Naive thymus-derived CD8-positive, alpha-beta T cell (primary cell): ENCODE results near the gene ASCC2. TPM values are rescaled to one million over a fixed set of nuclear protein-coding genes. Genes with fewer than 3 reads are reported as not detected.

Source experiments
- ATAC-seq, 2 donors: fragments of 150-1000 bp; cut with Tn5 transposase in 1 of 2; sonication (Bioruptor Pico), chemical (Tn5 transposase) in 1 of 2; 1 replicate in 1 of 2; 2 replicates in 1 of 2; pipeline ENCODE4 v1.10.0; 2021; ENCODE audit warnings: mild to moderate bottlenecking in 2 of 2, moderate library complexity in 2 of 2
- POLR2A ChIA-PET: fragments of 350-600 bp; sonication (Branson Sonifier 250); formaldehyde crosslinking; loops from one replicate; lab custom pipeline; 2021; ENCODE audit warnings: antibody characterized with exemption; lab: Charles Lee
- DNase-seq, 10 donors: peaks; one replicate each; pipeline versions ENCODE4 v3.0.0 to v3.0.0-alpha.2; 2020 to 2022
- H3K27ac Mint-ChIP-seq, 10 donors: one replicate each; pipeline ENCODE4 v1.8.0; 2020 to 2022; ENCODE audit warnings: mild to moderate bottlenecking in 10 of 10, mixed read lengths in 10 of 10, moderate library complexity in 4 of 10, inconsistent platforms in 1 of 10
- H3K27me3 Mint-ChIP-seq, 5 donors: one replicate each; pipeline ENCODE4 v1.8.0; 2021 to 2022; ENCODE audit warnings: mixed read lengths in 5 of 5
- H3K36me3 Mint-ChIP-seq, 3 donors: one replicate each; pipeline ENCODE4 v1.8.0; 2020 to 2022; ENCODE audit warnings: mixed read lengths in 3 of 3, mild to moderate bottlenecking in 2 of 3, inconsistent platforms in 1 of 3
- H3K4me1 Mint-ChIP-seq, 4 donors: one replicate each; pipeline ENCODE4 v1.8.0; 2021 to 2022; ENCODE audit warnings: mixed read lengths in 4 of 4
- H3K4me3 Mint-ChIP-seq, 10 donors: one replicate each; pipeline ENCODE4 v1.8.0; 2020 to 2022; ENCODE audit warnings: mild to moderate bottlenecking in 10 of 10, mixed read lengths in 10 of 10, moderate library complexity in 6 of 10, inconsistent platforms in 1 of 10
- H3K9me3 Mint-ChIP-seq, 9 donors: one replicate each; pipeline ENCODE4 v1.8.0; 2020 to 2022; ENCODE audit warnings: mixed read lengths in 9 of 9, mild to moderate bottlenecking in 3 of 9, inconsistent platforms in 1 of 9, moderate library complexity in 1 of 9
- polyA plus RNA-seq, 3 donors: library from polyadenylated mRNA; unstranded; fragments of 300-500 nt; fragmentation: Illumina TruSeq; gene quantifications; one replicate each; pipeline ENCODE4 v1.2.3, GENCODE V29; 2021
- total RNA-seq, 8 experiments: library from RNA in 2 of 8; stranded (reverse) in 2 of 8; gene quantifications; one replicate each; pipeline ENCODE4 v1.2.3 and lab custom pipeline; 2021 to 2026

ASCC2 gene
- total and polyA plus RNA-seq, 5 experiments from 2014 or later, result 41.2 to 87.7 (median 72.7) TPM

DNA sequence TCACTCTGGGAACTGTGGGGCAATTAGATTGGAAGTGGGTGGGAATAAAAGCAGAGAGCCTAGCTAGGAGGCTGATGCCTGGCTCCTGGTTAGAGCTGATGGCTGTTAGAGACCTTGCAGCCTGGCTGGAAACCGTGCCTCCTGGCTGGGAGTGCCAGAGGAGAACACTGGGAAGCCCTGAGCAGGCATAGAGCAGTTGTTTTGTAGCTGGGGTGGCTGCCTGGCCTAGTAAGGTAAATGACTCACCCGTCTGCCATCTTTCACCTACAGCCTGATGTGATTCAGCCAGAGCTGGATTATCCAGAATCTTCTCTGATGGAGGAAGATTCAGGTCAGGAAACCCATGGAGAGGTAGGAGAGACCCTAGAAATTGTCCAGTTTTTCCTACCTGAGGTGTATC lies 64.8 kb downstream of the ASCC2 start:
- POLR2A ChIA-PET, result interaction anchor here (0.7 kb wide), 1 partner anchor 61 kb away, joined by 3 read pairs; no protein-coding TSS in a partner anchor
- H3K27me3 Mint-ChIP-seq, result peaks cover 0 to 2% (median 0%) of the 10 kb centered on the region in 5 donors
- H3K27ac Mint-ChIP-seq, result peak overlapping the region in 1 of 10 donors; percentile 43
- ATAC-seq (no peak), DNase-seq (no peak)
- H3K4me1 Mint-ChIP-seq, result peaks cover 3 to 11% (median 10%) of the 10 kb centered on the region in 4 donors
- no peaks in the 10 kb centered on the region for H3K9me3 Mint-ChIP-seq
- H3K36me3 Mint-ChIP-seq, result peaks cover 0 to 27% (median 5%) of the 10 kb centered on the region in 3 donors
- no peak overlapping the region for H3K4me3 Mint-ChIP-seq

DNA sequence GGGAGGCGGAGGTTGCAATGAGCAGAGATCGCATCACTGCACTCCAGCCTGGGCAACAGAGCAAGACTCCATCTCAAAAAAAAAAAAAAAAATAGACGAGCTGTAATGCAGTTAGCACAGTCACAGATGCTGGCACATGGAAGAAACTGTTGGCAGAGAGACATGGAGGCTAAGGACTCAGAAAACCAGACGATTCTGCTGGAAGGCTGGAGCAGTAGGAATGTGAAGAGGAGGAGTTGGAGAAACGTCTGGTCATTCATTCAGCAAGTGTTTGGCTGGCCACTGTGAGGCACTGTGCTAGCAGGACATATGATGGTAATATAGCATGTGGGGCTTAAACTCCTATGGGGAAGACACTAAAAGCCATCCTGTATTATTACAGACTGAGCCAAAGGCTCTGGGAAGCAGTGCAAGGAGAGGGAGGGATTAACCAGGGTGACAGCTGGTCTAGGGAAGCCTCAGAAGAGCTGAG lies 65.9 kb downstream of the ASCC2 start:
- POLR2A ChIA-PET, result no interaction called here
- Mint-ChIP-seq H3K36me3 (peaks cover 0 to 28% (median 5%) of the 10 kb centered on the region in 3 donors), H3K27me3 (no peaks in the 10 kb centered on the region), H3K9me3 (no peaks in the 10 kb centered on the region), H3K4me1 (peaks cover 10 to 22% (median 20%) of the 10 kb centered on the region in 4 donors), H3K27ac (peak overlapping the region in 2 of 10 donors; percentile 34 to 75), H3K4me3 (no peak overlapping the region)
- ATAC-seq (no peak), DNase-seq (no peak)

DNA sequence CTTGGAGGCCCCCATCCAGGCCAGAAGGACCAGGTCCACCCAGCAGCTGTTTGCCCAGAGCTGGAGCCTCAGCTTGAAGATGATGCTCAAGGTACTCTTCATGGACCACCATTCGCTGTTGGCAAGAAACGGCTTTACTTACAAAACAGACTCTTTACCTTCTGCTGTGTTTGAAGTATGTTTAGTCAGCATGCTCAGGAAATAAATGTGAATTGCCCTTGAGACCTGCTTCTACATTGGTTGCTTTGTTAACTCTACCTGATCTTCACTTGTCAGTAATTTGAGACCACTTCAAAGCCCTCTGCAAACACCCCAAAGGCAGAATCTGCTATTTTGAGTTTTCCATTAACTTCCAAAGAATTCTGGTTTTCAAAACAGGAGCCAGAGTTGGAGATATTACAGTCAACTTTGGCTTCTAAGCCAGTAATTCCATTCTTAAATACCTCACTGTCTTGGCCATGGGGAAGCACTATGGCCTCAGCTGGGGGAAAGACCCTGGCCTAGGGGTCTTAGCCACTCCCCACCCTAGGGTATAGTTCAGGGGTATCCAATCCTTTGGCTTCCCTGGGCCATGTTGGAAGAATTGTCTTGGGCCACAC lies 68.3 kb downstream of the ASCC2 start:
- H3K4me1 Mint-ChIP-seq, result peaks cover 22 to 44% (median 40%) of the 10 kb centered on the region in 4 donors
- H3K27me3 Mint-ChIP-seq, result no peaks in the 10 kb centered on the region
- POLR2A ChIA-PET, result interaction anchor here (0.6 to 0.7 kb wide), 2 partner anchors 115 to 259 kb away, joined by 3 to 6 read pairs; no protein-coding TSS in a partner anchor
- peaks cover 0 to 28% (median 5%) of the 10 kb centered on the region in 3 donors for H3K36me3 Mint-ChIP-seq
- no peaks in the 10 kb centered on the region for H3K9me3 Mint-ChIP-seq
- H3K27ac Mint-ChIP-seq, result peak overlapping the region in 1 of 10 donors; percentile 33
- H3K4me3 Mint-ChIP-seq, result peak overlapping the region in 3 of 10 donors; percentile 6 to 10 (median 8)
- DNase-seq (no peak), ATAC-seq (no peak)

DNA sequence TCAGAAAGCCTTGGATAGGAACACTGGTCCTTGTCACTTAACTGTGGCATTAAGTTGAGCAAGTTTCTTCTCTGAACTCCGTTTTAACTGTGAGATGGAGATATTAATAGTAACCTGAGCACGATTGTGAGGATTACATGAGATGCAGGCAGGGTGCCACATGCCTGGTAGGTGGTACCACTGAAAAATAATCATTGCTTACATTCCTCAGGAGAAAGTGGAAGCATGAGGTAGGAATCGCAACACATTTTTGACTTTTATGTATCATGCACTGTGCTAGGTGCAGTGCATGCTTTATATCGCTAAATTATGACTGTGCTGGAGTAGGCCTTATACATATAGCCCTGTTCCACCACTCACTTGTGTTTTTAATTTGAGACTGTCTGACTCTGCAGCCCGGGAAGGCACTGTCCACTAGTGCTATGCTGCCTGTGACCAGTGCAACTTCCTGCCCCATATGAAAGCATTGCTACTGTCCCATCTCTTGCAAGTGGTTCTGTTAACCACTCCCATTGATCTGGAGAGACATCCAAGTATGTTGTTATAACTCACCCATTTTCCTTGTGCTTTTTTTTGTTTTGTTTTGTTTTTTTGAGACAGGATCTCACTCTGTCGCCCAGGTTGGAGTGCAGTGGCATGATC lies 69.9 kb downstream of the ASCC2 start:
- Mint-ChIP-seq H3K4me1 (peaks cover 22 to 48% (median 47%) of the 10 kb centered on the region in 4 donors), H3K9me3 (no peaks in the 10 kb centered on the region), H3K36me3 (peaks cover 0 to 28% (median 5%) of the 10 kb centered on the region in 3 donors), H3K4me3 (peak overlapping the region; percentile 83 to 100 (median 99)), H3K27me3 (no peaks in the 10 kb centered on the region), H3K27ac (peak overlapping the region; percentile 95 to 99 (median 98))
- ATAC-seq, result no peak
- no peak for DNase-seq
- POLR2A ChIA-PET, result interaction anchor here (0.7 kb wide), 1 partner anchor 46 kb away, joined by 3 read pairs; no protein-coding TSS in a partner anchor

DNA sequence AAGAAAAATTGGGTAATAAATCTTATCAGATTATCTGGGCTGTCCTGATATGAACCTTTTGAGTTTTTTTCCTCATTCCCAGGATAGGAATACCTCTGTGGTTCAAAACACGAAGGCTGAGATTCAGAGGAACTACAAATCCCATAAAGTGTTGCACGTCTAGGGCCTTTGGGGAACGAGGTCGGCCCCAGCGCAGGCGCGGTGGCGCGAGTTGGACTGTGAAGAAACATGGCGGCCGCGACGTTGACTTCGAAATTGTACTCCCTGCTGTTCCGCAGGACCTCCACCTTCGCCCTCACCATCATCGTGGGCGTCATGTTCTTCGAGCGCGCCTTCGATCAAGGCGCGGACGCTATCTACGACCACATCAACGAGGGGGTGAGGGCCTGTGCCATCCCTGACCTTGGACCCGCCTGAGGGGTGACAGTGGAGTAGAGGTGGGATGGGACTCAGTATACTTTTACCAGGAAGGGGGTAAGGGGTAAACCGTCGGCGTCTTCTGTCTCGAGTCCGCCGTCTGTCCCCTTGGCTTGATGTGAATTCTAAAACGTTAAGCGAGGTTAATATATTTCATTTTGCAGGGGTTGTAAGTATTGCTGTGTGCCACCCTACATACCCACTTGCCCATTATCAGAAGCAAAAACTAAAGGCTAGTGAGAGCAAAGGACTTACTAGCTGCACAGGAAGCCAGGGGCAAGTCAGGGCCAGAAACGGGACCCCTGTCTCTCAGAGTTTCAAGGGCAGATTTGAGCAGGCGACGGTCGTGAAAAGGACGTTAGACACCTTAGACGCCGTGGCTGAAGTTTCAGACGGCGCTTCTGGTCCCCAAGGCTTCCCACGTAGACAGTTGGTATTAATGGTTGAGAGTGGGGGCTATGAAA lies 70.7 kb downstream of the ASCC2 start, which contains the start of gene UQCR10:
Gene UQCR10, plus strand, starts transcription at position 199 of the 881 bp plus-strand sequence. Its CDS starts 30 bp downstream, at position 229.
- DNase-seq (peak; percentile 86 to 97 (median 92)), ATAC-seq (peak; percentile 82 to 83)
- peak within 1 kb of the TSS; percentile 95 to 99 (median 98) for H3K27ac Mint-ChIP-seq
- H3K27me3 Mint-ChIP-seq, result no peaks in the 10 kb centered on the region
- no peaks in the 10 kb centered on the region for H3K9me3 Mint-ChIP-seq
- peak within 1 kb of the TSS; percentile 83 to 100 (median 99) for H3K4me3 Mint-ChIP-seq
- POLR2A ChIA-PET, result interaction anchor here (0.7 to 1.6 kb wide), 4 partner anchors 71 to 1155 kb away, joined by 3 to 8 read pairs (median 4); partner anchors contain the start of genes ASCC2, PES1 and THOC5
- H3K4me1 Mint-ChIP-seq, result peaks cover 22 to 48% (median 47%) of the 10 kb centered on the region in 4 donors
- peaks cover 0 to 28% (median 5%) of the 10 kb centered on the region in 3 donors for H3K36me3 Mint-ChIP-seq

DNA sequence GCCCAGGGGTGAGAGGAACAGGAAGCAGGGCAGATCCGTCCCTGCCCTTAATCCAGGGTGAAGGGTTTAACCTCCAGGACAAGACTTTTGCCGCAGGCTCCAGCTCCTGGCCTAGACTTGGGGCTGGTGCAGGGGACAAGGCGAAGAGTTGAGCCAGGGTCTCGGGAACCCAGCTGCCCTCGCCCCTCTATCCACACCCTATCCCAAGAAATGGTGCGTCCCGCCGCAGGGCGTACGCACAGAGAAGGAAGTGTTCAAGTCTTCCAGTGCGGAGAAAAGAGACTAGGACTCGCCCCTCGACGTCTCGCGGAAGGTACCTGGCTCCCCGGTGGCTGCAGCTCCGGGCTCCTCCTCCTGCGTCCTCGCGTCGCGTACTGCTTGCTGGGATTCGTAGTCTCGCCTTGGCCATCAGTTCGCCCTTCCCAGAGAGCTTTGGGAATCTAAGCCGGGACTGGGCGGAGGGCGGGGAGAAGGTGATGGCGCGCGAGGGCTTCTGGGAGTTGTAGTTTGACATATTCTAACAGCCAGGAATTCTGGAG lies 71.4 kb downstream of the ASCC2 start, which contains the start of gene ZMAT5:
Gene ZMAT5, minus strand, starts transcription at position 376 of the 539 bp plus-strand sequence. CDS start 18,463 bp downstream, outside the sequence.
- peak in 9 of 10 donors; percentile 79 to 97 (median 91) for DNase-seq
- Mint-ChIP-seq H3K4me3 (peak within 1 kb of the TSS; percentile 83 to 100 (median 99)), H3K9me3 (no peaks in the 10 kb centered on the region), H3K36me3 (peaks cover 0 to 24% (median 5%) of the 10 kb centered on the region in 3 donors), H3K4me1 (peaks cover 22 to 48% (median 47%) of the 10 kb centered on the region in 4 donors), H3K27me3 (no peaks in the 10 kb centered on the region), H3K27ac (peak within 1 kb of the TSS; percentile 95 to 99 (median 98))
- ATAC-seq, result peak; percentile 96
- POLR2A ChIA-PET, result interaction anchor here (0.7 to 1.6 kb wide), 5 partner anchors 23 to 1155 kb away, joined by 3 to 8 read pairs (median 3); partner anchors contain the start of genes ASCC2, PES1 and THOC5

DNA sequence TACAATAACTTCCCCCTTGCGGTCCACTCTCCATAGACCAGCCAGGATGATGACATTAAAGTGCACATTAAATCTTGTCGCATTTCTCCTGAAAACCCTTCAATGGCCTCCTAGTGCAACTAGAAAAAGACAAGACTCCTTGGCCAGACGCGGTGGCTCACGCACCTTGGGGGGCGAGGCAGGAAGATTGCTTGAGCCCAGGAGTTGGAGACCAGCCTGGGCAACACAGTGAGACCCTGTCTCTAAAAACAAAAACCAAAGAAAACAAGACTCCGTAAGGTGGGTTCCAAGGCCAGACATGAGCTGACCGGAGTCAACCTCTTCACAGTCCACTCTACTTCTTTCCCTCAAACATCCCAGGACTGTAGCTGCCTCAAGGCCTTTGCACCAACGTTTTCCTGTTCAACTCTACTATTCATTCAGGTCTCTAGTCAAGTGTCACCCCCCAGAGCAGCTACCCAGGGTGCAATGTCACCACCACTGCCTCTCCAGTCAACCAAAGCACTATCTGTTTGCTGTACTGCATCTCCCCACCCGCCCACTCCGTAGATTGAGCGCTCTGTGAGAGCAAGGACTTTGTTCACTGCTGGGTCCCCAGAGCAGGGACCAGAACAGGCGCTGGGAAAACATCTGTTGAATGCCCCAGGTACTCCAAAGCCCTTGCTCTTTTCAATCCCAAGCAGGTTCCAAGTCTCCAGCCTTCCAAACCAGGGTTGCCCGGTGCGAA lies 72.0 kb downstream of the ASCC2 start:
- DNase-seq (peak in 5 of 10 donors; percentile 3 to 27 (median 19)), ATAC-seq (peak; percentile 4 to 21)

DNA sequence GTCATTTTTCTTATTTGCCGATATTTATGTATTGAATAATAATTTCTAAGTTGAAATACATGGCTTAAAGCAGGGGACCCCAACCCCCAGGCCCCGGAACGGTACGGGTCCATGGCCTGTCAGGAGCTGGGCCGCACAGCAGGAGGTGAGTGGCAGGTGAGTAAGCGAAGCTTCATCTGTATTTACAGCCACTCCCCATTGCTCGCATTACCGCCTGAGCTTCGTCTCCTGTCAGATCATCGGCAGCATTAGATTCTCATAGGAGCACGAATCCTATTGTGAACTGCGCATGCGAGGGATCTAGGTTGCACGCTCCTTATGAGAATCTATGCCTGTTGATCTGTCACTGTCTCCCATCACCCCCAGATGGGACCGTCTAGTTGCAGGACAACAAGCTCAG lies 75.8 kb downstream of the ASCC2 start:
- peaks cover 15 to 30% (median 27%) of the 10 kb centered on the region in 4 donors for H3K4me1 Mint-ChIP-seq
- POLR2A ChIA-PET, result no interaction called here
- peaks cover 0 to 3% (median 0%) of the 10 kb centered on the region in 3 donors for H3K36me3 Mint-ChIP-seq
- ATAC-seq, result no peak
- H3K4me3 Mint-ChIP-seq, result no peak overlapping the region
- no peaks in the 10 kb centered on the region for H3K9me3 Mint-ChIP-seq
- H3K27ac Mint-ChIP-seq, result no peak overlapping the region
- no peaks in the 10 kb centered on the region for H3K27me3 Mint-ChIP-seq
- no peak for DNase-seq

More for the DNA sequence above, 72.0 kb downstream of the ASCC2 start:
- Mint-ChIP-seq H3K9me3 (no peaks in the 10 kb centered on the region), H3K4me3 (peak overlapping the region; percentile 83 to 100 (median 99)), H3K36me3 (peaks cover 0 to 23% (median 4%) of the 10 kb centered on the region in 3 donors), H3K27me3 (no peaks in the 10 kb centered on the region), H3K27ac (peak overlapping the region; percentile 95 to 99 (median 98)), H3K4me1 (peaks cover 22 to 48% (median 47%) of the 10 kb centered on the region in 4 donors)
- POLR2A ChIA-PET, result interaction anchor here (0.7 to 1.6 kb wide), 5 partner anchors 22 to 1156 kb away, joined by 3 to 8 read pairs (median 3); partner anchors contain the start of genes ASCC2, PES1 and THOC5

DNA sequence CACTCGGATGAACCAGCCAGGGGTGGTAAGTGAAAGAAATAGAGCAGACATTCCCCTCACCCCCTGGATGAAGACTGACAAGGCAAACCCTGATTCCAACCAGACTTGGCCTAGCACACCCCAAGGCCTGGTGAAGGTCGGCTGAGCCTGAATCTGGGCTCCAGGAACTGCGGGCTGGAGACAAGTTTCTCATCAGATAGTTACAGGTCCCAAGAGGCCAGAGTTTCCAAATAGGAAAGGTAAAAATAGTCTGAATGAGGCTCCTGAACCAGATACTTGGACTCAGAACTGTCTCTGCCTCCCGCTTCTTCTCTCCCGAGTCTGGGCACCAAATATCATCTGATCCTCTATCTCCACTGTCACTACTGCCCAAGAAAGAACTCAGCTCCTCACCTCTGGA lies 79.1 kb downstream of the ASCC2 start:
- POLR2A ChIA-PET, result no interaction called here
- Mint-ChIP-seq H3K36me3 (peaks cover 0 to 8% (median 0%) of the 10 kb centered on the region in 3 donors), H3K4me1 (peaks cover 0 to 13% (median 6%) of the 10 kb centered on the region in 4 donors), H3K4me3 (no peak overlapping the region), H3K27me3 (no peaks in the 10 kb centered on the region), H3K27ac (peak overlapping the region in 2 of 10 donors; percentile 0 to 44), H3K9me3 (no peaks in the 10 kb centered on the region)
- ATAC-seq (no peak), DNase-seq (no peak)

DNA sequence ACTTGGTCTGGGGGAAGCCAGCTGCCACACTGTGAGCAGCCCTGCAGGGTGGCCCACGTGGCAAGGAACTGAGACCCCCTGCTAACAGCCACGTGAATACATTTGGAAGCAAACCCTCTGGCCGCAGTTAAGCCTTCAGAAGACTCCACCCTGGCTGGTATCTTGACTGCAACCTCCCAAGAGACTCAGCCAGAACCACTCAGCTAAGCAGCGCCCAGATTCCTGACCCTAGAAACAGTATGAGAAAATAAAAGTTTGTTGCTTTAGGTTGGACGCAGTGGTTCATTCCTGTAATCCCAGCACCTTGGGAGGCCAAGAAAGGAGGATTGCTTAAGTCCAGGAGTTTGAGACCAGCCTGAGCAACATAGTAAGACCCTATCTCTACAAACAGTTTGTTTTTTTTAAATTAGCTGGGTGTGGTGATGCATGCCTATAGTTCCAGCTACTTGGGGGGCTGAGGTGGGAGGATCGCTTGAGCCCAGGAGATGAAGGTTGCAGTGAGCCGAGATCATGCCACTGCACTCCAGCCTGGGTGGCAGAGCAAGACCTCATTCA lies 79.9 kb downstream of the ASCC2 start:
- no peak for ATAC-seq
- Mint-ChIP-seq H3K27ac (peak overlapping the region in 1 of 10 donors; percentile 24), H3K9me3 (no peaks in the 10 kb centered on the region), H3K4me1 (peaks cover 0 to 13% (median 6%) of the 10 kb centered on the region in 4 donors), H3K4me3 (no peak overlapping the region), H3K27me3 (no peaks in the 10 kb centered on the region), H3K36me3 (peaks cover 0 to 8% (median 0%) of the 10 kb centered on the region in 3 donors)
- POLR2A ChIA-PET, result interaction anchor here (1.2 kb wide), 1 partner anchor 15 kb away, joined by 3 read pairs; no protein-coding TSS in a partner anchor
- DNase-seq, result no peak
